Esophagus squamous epithelium (tissue), 5 donors: ENCODE results near the gene OLIG1. TPM values are rescaled to one million over a fixed set of nuclear protein-coding genes. Genes with fewer than 3 reads are reported as not detected.
A peak's percentile ranks its signal among the peaks of the same experiment; 100 is the strongest.

Source experiments
- DNase-seq: peaks from one replicate; lab custom pipeline; 2025; lab: John Stamatoyannopoulos, UW
- H3K27ac ChIP-seq, 4 donors: fragments of 200-600 bp; sonication (generic); one replicate each; pipeline ENCODE4 v1.5.1; 2016 to 2019; ENCODE audit warnings: mild to moderate bottlenecking in 1 of 4
- H3K27me3 ChIP-seq, 4 donors: fragments of 200-600 bp; sonication (generic); 1 replicate in 3 of 4; 2 replicates in 1 of 4; pipeline versions ENCODE4 v1.5.1 to v1.6.0; 2017 to 2021; ENCODE audit warnings: antibody characterized with exemption in 1 of 4
- H3K36me3 ChIP-seq, 3 donors: fragments of 200-600 bp; sonication (generic); one replicate each; pipeline ENCODE4 v1.5.1; 2016 to 2019
- H3K4me1 ChIP-seq, 3 donors: fragments of 200-600 bp; sonication (generic); one replicate each; pipeline ENCODE4 v1.5.1; 2017 to 2019
- H3K4me3 ChIP-seq, 4 donors: fragments of 200-600 bp; sonication (generic); 1 replicate in 3 of 4; 2 replicates in 1 of 4; pipeline ENCODE4 v1.5.1; 2016 to 2019; ENCODE audit warnings: mild to moderate bottlenecking in 2 of 4, moderate library complexity in 1 of 4
- H3K9me3 ChIP-seq, 3 donors: fragments of 200-600 bp; sonication (generic); one replicate each; pipeline ENCODE4 v1.5.1; 2016 to 2019
- POLR2A ChIP-seq, 4 donors: fragments of 450-650 bp; IDR thresholded peaks; one replicate each; pipeline ENCODE4 v1.6.1; 2017; ENCODE audit warnings: antibody characterized with exemption in 4 of 4, mild to moderate bottlenecking in 4 of 4, moderate library complexity in 3 of 4
- WGBS, 2 donors: methylation state at CpG; one replicate each; pipeline ENCODE4 v1.1.5; 2018; 5-methylcytosine and 5-hydroxymethylcytosine counted together
- intact Hi-C: fragments of 100-400 bp; cut with DNase I; formaldehyde crosslinking; loops from one replicate; pipeline ENCODE4 v1.15.0; 2022
- total RNA-seq, 4 donors: library from RNA; depleted of rRNA; stranded (reverse); fragments of >200 nt; gene quantifications; one replicate each; pipeline ENCODE4 v1.1.0, GENCODE V29; 2016
- TF ChIP-seq, protein P1 (sequence below), 6 experiments: fragments of 450-650 bp in 4 of 6; fragments of 200-600 bp in 2 of 6; sonication (generic) in 2 of 6; IDR thresholded peaks; one replicate each; pipeline ENCODE4 v1.5.1; 2016 to 2019; ENCODE audit warnings: antibody characterized with exemption in 6 of 6, mild to moderate bottlenecking in 4 of 6, moderate library complexity in 4 of 6
- donor health status: DM: yes; HTN: yes; CAD: no.

OLIG1 gene
- total RNA-seq, 4 donors from 2014 or later, result not detected

DNA sequence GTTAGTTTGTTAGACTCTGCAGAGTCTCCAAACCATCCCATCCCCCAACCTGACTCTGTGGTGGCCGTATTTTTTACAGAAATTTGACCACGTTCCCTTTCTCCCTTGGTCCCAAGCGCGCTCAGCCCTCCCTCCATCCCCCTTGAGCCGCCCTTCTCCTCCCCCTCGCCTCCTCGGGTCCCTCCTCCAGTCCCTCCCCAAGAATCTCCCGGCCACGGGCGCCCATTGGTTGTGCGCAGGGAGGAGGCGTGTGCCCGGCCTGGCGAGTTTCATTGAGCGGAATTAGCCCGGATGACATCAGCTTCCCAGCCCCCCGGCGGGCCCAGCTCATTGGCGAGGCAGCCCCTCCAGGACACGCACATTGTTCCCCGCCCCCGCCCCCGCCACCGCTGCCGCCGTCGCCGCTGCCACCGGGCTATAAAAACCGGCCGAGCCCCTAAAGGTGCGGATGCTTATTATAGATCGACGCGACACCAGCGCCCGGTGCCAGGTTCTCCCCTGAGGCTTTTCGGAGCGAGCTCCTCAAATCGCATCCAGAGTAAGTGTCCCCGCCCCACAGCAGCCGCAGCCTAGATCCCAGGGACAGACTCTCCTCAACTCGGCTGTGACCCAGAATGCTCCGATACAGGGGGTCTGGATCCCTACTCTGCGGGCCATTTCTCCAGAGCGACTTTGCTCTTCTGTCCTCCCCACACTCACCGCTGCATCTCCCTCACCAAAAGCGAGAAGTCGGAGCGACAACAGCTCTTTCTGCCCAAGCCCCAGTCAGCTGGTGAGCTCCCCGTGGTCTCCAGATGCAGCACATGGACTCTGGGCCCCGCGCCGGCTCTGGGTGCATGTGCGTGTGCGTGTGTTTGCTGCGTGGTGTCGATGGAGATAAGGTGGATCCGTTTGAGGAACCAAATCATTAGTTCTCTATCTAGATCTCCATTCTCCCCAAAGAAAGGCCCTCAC is 44.2 kb upstream of the OLIG1 start, which contains the start of gene OLIG2:
OLIG2 (plus strand) TSS at position 447 of the 954 bp plus-strand sequence. CDS start 928 bp downstream, outside the sequence.
- WGBS, 2 donors, result 2 to 6% methylated on average over 13 to 16 of the region's 59 CpGs
- no peak for TF ChIP-seq POLR2A (IDR thresholded peaks at IDR 0.05)
- TF ChIP-seq, protein P1, sequence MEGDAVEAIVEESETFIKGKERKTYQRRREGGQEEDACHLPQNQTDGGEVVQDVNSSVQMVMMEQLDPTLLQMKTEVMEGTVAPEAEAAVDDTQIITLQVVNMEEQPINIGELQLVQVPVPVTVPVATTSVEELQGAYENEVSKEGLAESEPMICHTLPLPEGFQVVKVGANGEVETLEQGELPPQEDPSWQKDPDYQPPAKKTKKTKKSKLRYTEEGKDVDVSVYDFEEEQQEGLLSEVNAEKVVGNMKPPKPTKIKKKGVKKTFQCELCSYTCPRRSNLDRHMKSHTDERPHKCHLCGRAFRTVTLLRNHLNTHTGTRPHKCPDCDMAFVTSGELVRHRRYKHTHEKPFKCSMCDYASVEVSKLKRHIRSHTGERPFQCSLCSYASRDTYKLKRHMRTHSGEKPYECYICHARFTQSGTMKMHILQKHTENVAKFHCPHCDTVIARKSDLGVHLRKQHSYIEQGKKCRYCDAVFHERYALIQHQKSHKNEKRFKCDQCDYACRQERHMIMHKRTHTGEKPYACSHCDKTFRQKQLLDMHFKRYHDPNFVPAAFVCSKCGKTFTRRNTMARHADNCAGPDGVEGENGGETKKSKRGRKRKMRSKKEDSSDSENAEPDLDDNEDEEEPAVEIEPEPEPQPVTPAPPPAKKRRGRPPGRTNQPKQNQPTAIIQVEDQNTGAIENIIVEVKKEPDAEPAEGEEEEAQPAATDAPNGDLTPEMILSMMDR (IDR thresholded peaks at IDR 0.05), result no peak
- no peak for DNase-seq

DNA sequence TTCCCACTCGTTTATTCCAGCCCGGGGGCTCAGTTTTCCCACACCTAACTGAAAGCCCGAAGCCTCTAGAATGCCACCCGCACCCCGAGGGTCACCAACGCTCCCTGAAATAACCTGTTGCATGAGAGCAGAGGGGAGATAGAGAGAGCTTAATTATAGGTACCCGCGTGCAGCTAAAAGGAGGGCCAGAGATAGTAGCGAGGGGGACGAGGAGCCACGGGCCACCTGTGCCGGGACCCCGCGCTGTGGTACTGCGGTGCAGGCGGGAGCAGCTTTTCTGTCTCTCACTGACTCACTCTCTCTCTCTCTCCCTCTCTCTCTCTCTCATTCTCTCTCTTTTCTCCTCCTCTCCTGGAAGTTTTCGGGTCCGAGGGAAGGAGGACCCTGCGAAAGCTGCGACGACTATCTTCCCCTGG is 43.5 kb upstream of the OLIG1 start:
- Histone ChIP-seq H3K4me1 (peaks cover 29 to 76% (median 42%) of the 10 kb centered on the region in 3 donors), H3K4me3 (no peak overlapping the region), H3K27ac (no peak overlapping the region), H3K27me3 (peaks cover 53 to 100% (median 71%) of the 10 kb centered on the region in 4 donors), H3K9me3 (no peaks in the 10 kb centered on the region), H3K36me3 (no peaks in the 10 kb centered on the region)
- intact Hi-C loops, result no loop called here
- no peak for DNase-seq
- WGBS, 2 donors, result 3 to 4% methylated on average over 6 to 16 of the region's 21 CpGs
- TF ChIP-seq, protein P1 (IDR thresholded peaks at IDR 0.05), result no peak
- TF ChIP-seq POLR2A (IDR thresholded peaks at IDR 0.05), result no peak

More for the DNA sequence above, 44.2 kb upstream of the OLIG1 start, which contains the start of gene OLIG2:
- Histone ChIP-seq H3K4me3 (peak within 1 kb of the TSS in 1 of 4 donors; percentile 22), H3K9me3 (no peaks in the 10 kb centered on the region), H3K27ac (no peak within 1 kb of the TSS), H3K27me3 (peaks cover 53 to 100% (median 77%) of the 10 kb centered on the region in 4 donors), H3K36me3 (no peaks in the 10 kb centered on the region), H3K4me1 (peaks cover 29 to 78% (median 42%) of the 10 kb centered on the region in 3 donors)
- intact Hi-C loops, result no loop called here

DNA sequence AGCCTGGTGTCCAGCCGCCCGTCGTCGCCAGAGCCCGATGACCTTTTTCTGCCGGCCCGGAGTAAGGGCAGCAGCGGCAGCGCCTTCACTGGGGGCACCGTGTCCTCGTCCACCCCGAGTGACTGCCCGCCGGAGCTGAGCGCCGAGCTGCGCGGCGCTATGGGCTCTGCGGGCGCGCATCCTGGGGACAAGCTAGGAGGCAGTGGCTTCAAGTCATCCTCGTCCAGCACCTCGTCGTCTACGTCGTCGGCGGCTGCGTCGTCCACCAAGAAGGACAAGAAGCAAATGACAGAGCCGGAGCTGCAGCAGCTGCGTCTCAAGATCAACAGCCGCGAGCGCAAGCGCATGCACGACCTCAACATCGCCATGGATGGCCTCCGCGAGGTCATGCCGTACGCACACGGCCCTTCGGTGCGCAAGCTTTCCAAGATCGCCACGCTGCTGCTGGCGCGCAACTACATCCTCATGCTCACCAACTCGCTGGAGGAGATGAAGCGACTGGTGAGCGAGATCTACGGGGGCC is 43.0 kb upstream of the OLIG1 start:
- H3K36me3 ChIP-seq, result no peaks in the 10 kb centered on the region
- H3K27ac ChIP-seq, result no peak overlapping the region
- peaks cover 53 to 100% (median 66%) of the 10 kb centered on the region in 4 donors for H3K27me3 ChIP-seq
- no peak for DNase-seq
- 2 to 20% methylated on average over 1 to 14 of the region's 54 CpGs for WGBS, 2 donors
- TF ChIP-seq, protein P1 (IDR thresholded peaks at IDR 0.05), result no peak
- no peak for TF ChIP-seq POLR2A (IDR thresholded peaks at IDR 0.05)
- intact Hi-C loops, result no loop called here
- no peak overlapping the region for H3K4me3 ChIP-seq
- no peaks in the 10 kb centered on the region for H3K9me3 ChIP-seq
- H3K4me1 ChIP-seq, result peaks cover 29 to 76% (median 42%) of the 10 kb centered on the region in 3 donors

DNA sequence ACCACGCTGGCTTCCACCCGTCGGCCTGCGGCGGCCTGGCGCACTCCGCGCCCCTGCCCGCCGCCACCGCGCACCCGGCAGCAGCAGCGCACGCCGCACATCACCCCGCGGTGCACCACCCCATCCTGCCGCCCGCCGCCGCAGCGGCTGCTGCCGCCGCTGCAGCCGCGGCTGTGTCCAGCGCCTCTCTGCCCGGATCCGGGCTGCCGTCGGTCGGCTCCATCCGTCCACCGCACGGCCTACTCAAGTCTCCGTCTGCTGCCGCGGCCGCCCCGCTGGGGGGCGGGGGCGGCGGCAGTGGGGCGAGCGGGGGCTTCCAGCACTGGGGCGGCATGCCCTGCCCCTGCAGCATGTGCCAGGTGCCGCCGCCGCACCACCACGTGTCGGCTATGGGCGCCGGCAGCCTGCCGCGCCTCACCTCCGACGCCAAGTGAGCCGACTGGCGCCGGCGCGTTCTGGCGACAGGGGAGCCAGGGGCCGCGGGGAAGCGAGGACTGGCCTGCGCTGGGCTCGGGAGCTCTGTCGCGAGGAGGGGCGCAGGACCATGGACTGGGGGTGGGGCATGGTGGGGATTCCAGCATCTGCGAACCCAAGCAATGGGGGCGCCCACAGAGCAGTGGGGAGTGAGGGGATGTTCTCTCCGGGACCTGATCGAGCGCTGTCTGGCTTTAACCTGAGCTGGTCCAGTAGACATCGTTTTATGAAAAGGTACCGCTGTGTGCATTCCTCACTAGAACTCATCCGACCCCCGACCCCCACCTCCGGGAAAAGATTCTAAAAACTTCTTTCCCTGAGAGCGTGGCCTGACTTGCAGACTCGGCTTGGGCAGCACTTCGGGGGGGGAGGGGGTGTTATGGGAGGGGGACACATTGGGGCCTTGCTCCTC is 42.3 kb upstream of the OLIG1 start:
- peaks cover 29 to 72% (median 40%) of the 10 kb centered on the region in 3 donors for H3K4me1 ChIP-seq
- WGBS, 2 donors, result 2 to 9% methylated on average over 7 to 23 of the region's 85 CpGs
- H3K27me3 ChIP-seq, result peaks cover 47 to 100% (median 64%) of the 10 kb centered on the region in 4 donors
- no peak overlapping the region for H3K27ac ChIP-seq
- no peak for DNase-seq
- no peaks in the 10 kb centered on the region for H3K9me3 ChIP-seq
- TF ChIP-seq, protein P1 (IDR thresholded peaks at IDR 0.05), result no peak
- TF ChIP-seq POLR2A (IDR thresholded peaks at IDR 0.05), result no peak
- H3K4me3 ChIP-seq, result no peak overlapping the region
- intact Hi-C loops, result no loop called here
- H3K36me3 ChIP-seq, result no peaks in the 10 kb centered on the region
